HS-27A (cell line): ENCODE measurements around the gene AHCYL1.
"Not testable (repeated sequence)": the region's sequence is repeated elsewhere in the genome, so short reads cannot be mapped to it uniquely, and the experiment has no call there.

ENCODE experiments used
- DNase-seq: peaks from one replicate; pipeline ENCODE4 v3.0.0-alpha.2; 2012; ENCODE audit warnings: low read depth, missing footprints

Gene AHCYL1

DNA sequence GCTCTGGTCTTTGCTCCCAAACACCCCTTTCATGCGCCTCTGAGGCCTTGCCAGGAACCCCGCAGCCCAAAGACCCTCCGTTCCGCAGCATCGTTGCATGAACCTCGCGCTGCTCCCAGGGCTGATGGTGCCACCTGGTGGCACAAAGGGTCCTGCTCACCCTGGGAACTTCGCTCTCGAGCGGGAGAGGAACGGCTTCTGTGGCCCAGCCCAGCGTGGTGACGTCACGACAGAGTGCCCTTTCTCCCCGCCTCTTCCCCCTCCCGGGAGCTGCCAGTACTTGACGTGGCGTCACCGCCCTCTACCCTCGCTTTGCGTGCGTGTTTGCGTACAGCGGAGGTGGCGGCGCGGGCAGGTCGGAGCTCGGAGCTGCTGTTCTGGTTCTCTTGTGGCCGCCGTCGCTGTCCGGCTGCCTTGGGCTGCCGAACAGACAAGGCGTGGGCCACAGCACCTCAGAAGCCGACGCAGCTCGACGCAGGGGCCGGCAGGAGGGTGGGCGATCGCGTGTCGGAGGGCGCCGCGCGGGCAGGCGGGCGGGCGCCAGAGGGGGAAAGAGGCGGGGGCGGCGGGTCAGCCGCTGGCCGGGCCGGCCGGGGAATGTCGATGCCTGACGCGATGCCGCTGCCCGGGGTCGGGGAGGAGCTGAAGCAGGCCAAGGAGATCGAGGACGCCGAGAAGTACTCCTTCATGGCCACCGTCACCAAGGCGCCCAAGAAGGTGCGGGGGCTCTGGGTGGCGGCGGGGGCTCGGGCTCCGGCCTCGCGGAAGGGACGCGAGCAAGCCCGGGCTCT, at the start of gene AHCYL1:
AHCYL1 (plus strand) TSS at position 310 of the 791 bp plus-strand sequence; CDS start at position 598, 288 bp downstream.
- DNase-seq, result peak; percentile 97

- DNase-seq, result no peak
These were observed 49.1 kb upstream of the AHCYL1 start for GRCh38 chr1:109935451-109935900.

DNA sequence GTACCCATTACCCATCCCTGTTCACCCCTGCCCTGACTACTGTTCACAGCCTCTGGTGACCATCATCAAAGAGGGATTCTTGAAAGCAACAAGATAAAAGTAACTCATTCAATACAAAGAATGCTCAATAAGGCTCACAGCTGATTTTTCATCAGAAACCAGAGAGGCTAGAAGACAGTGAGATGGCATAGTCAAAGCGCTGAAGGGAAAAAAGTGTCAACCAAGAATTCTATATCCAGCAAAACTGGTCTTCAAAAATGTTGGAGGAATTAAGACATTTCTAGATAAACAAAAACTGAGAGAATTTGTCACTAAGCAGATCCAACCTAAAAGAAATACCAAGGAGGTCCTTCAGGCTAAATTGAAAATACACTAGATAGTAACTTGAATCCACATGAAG, 46.8 kb upstream of the AHCYL1 start:
- DNase-seq, result no peak

- DNase-seq, result no peak
These were observed 46.0 kb upstream of the AHCYL1 start for GRCh38 chr1:109938556-109938955.

DNA sequence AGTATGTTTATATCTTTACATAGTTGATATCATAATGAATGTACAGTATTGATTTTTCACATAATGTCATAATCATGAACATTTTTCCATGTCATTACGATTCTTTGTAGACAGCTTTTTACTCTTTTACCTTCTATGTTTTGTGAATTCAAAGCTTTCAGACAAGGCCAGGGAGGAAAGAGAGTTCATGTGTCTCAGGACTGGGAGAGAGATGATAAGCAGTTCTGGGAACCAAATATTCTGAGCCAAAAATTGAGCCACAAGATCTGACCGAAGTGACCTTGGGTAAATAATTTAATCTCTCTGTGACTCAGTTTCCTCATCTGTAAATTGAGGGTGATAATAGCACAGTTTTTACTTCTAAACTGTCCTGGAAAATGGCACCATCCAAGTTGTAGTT, 42.1 kb upstream of the AHCYL1 start:
- no peak for DNase-seq

DNA sequence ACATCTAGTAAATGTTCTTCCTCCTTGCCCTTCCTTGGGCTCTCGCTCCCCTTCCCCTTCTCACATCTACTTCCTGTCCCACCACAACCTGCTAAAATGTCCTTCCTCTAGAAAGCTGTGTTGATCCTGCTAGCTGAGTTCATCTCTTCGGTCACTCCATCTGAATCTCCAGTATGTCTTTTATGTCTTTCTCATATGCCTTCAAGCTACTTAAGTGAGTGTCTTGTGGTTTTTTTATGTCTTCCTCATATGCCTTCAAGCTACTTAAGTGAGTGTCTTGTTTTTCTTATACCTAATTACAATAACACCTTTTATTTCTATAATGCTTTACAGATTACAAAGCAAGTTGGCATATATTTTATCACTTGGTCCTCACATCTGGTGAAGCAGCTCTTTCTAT, 40.0 kb upstream of the AHCYL1 start:
- no peak for DNase-seq

DNA sequence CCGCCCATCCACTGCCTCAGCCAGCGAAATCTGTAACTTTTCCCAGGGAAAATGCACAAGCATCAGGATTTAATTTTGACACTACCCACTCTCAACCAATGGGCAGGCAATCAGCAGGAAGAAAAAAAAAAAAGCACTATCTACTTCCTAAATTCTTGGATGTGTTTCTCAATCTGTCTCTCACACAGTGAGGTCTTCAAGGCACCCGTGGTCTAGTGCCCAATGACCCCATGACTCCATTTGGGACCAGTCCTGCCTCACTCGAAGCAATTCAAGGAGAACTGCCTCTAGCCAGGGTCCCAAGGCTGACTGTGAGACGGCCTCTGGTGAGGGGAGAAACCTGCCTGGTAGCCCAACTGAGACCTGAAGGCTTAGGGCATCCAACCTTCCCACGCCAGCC, 38.1 kb upstream of the AHCYL1 start:
- DNase-seq, result no peak

DNA sequence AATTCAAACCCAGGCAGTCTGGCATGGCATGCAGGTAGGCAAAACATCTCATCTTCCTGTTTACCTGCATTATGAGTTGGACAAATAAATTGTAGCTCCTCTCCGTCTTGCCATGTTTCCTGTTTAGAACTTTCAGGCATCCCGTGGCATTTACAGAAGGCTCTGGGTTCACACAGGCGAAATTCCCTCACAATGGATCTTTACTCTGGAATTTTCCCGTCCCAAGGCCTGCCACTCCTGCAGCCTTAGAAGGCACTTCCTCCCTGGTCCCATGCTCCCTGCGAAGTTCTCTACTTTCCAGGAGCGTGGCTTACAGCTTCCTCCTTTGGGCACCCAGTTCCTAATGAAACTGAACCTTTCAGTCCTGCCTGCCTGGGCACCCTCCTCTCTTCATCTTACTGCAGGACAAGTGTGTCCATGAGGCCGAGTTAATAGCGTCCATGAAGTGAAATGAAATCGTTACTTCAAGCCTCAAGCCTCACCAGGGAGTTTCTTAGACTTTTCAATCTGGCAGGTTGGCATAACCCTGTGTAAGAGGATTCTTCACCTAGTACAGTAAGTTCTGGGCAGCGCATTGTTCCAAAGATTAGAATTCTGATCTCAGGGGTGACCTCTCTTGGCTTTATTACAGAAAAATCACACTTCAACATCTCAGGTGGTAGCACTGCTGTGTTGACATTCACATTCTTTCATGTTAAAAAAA, 36.8 kb upstream of the AHCYL1 start:
- DNase-seq, result no peak

GRCh38 chr1:109948285-109948630, 36.3 kb upstream of the AHCYL1 start:
- no peak for DNase-seq

DNA sequence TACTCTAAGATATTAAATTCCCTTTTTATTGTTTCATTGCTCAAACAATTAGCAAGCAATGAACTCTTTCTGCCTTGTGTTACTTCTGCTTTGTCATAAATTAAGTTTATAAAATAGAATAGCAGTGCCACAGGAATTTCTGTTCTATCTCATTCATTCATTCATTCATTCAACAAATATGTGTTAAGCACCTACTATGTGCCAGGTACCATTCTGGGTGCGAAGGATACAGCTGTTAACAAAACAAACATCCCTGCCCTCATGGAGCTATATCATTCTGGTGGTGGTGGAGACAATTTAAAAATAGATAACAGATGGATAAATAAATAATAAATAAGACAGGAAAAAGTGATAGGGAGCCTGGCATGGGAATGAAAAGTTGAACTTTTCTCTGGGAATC, 34.5 kb upstream of the AHCYL1 start:
- no peak for DNase-seq

GRCh38 chr1:109950509-109950908, 34.1 kb upstream of the AHCYL1 start:
- no peak for DNase-seq

DNA sequence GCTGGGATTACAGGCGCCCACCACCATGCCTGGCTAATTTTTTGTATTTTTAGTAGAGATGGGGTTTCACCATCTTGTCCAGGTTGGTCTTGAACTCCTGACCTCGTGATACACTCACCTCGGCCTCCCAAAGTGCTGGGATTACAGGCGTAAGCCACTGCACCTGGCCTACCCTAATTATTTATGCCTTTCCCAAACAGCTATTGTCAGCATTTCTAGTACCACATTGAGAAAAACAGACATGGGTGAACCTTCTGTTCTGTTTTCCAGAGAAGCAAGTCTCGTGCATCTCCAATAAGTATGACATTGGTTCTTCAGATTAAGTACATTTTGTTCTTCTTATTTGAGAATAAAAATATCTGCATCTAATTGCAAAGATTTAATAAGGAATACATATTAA, 33.1 kb upstream of the AHCYL1 start:
- DNase-seq, result not testable (repeated sequence)

DNA sequence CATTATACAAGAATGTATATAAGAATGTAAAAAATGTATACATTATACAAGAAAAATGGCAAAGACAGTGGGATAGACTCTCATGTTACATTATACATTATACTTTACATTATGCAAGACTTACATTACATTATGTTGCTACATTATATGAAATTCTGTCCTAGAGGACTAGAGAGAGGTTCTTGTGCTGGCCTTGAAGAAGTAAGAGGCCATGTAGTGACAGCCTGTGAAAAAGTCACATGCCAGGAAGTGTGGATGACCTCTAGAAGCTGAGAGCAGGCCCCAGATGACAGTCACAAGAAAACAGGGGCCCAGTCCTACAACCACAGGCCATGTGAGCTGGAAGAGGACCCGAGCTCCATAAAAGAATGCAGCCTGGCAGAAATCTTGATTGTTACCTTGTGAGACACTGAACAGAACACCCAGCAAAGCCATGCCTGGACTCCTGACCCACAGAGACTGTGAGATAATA, 30.5 kb upstream of the AHCYL1 start:
- no peak for DNase-seq

- DNase-seq, result no peak
These were observed 25.0 kb upstream of the AHCYL1 start for GRCh38 chr1:109959632-109959973.

DNA sequence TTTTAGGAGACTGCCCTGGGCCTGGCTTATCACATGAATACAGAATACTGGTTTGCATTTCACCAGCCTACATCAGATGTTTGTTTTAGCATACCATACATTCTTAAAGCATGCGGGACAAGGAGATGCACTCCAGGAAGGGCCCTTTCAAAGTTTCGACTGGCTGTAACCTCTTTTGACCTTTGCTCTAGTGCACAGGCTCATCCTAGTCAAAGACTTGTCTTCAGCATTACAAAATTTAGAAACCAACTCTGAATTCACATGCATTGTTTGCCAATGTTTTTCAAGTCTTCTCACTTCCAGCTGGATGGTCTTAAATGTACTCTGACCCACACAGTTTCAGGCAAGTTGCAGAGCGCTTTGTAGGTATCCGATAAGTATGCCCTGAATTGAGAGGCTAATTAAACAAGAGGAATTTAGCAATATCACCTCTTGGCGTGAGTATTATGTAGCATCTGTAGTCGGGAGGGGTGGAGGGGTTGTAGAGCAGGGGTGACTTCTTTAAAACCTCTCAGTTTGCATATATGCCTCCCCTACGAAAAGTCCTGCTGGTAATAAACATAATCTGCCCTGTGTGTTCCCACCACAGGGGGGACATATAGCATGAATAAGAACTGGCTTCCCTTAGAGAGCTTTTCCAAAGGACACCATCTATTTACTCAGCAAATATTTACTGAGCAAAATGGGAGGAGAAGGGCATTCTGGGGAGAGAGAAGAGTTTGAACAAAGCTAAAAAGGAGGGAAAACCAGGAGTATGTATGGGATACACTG, 24.4 kb upstream of the AHCYL1 start:
- peak; percentile 84 for DNase-seq

GRCh38 chr1:109960745-109961094, 23.8 kb upstream of the AHCYL1 start:
- DNase-seq, result no peak

DNA sequence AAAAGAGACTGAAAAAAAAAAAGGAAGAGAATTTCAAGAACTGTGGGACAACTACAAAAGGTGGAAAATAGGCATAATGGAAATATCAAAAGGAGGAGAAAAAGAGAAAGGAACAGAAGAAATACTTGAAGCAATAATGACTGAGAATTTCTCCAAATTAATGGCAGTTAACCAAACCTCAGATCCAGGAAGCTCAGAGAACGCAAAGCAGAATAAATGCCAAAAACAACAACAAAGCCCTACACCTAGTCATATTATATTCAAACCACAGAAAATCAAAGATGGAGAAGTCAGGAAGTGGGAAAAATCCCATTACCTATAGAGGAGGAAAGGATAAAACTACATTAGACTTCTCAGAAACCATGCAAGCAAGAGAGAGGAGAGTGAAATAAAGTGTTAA, 20.7 kb upstream of the AHCYL1 start:
- no peak for DNase-seq

DNA sequence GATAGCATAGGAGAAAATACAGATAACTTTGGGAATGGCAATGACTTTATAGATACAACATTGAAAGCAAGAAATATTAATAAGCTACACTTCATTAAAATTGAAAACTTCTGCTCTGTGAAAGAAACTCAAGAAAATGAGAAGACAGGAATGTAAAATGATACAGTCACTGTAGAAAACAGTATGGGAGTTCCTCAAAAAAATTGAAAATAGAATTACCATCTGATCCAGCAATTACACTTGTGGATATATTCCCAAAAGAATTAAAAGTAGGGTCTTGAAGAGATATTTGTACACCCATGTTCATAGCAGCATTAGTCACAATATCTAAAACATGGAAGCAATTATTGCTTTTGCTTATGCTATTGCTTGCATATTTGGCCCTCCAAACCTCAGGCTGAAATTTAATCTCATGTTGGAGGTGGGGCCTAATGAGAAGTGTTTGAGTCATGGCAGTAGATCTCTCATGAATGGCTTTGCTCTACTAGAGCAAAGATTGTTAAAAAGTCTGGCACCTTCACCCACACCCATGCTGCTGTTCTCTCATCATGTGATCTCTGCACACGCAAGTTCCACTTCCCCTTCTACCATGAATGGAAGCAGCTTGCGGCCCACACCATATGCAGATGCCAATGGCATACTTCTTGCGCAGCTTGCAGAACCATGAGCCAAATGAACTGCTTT, 15.3 kb upstream of the AHCYL1 start:
- DNase-seq, result peak; percentile 64

GRCh38 chr1:109969907-109970306, 14.7 kb upstream of the AHCYL1 start:
- no peak for DNase-seq

- DNase-seq, result no peak
These were observed 13.0 kb upstream of the AHCYL1 start for GRCh38 chr1:109971559-109971958.

DNA sequence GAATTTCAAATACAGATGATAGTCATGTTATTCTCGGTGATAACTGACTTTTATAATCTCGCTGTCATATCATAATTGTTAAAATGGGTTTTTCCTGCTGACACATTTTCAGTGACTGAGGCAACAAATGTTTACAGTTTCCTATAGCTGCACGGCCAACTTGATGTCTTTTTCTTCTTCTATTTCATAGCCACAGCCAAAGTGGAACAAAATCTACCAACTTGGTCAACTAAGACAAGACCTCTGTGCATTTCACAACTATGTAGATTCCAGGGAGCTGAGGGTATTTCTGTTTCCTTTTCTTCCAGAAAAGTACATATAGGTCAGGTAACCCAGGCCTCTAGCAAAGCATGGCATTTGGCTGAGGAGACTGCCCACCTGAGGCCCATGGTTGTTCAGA, 10.4 kb upstream of the AHCYL1 start:
- DNase-seq, result no peak

DNA sequence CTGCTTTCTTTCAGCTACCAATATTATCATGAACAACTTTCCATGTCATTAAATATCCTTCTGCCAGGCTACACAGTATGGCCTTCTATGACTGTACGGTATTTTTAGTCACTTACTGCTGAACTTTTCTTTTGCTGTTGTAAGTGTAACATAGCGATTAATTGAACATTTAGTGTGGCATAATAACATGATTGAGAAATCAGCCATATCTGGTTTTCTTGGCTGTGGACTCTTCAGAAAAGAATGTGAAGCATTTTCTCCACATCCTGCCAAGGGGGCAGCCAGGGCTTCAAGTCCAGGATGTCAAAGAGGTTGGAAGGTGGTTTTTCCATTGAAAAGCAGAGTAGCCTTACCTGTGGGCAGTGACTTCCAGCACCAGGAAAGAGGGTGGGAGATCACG, 8.8 kb upstream of the AHCYL1 start:
- peak; percentile 83 for DNase-seq
